CD8-positive, alpha-beta memory T cell (primary cell): ENCODE measurements around the gene TMEM256. TPM values are rescaled to one million over a fixed set of nuclear protein-coding genes. Genes with fewer than 3 reads are reported as not detected.
A peak's percentile ranks its signal among the peaks of the same experiment; 100 is the strongest.

Source experiments
- CTCF ChIA-PET: fragments of 350-600 bp; sonication (Branson Sonifier 250); formaldehyde crosslinking; loops from one replicate; lab custom pipeline; 2021; ENCODE audit warnings: antibody characterized with exemption; lab: Charles Lee
- POLR2A ChIA-PET: fragments of 350-600 bp; sonication (Branson Sonifier 250); formaldehyde crosslinking; loops from one replicate; lab custom pipeline; 2021; ENCODE audit warnings: antibody characterized with exemption; lab: Charles Lee
- DNase-seq, 5 donors: peaks; one replicate each; pipeline versions ENCODE4 v3.0.0 to v3.0.0-alpha.2; 2020 to 2022; ENCODE audit warnings: mixed read lengths in 1 of 5
- H3K27ac ChIP-seq: one replicate; pipeline ENCODE4 v1.7.0; 2013; ENCODE audit warnings: low read depth, mild to moderate bottlenecking, low read length, moderate library complexity
- H3K27me3 ChIP-seq: 2 replicates; pipeline ENCODE4 v1.7.0; 2013; ENCODE audit warnings: low read length, mild to moderate bottlenecking; ENCODE audit not compliant: insufficient read depth, poor library complexity, severe bottlenecking
- H3K36me3 ChIP-seq: 2 replicates; pipeline ENCODE4 v1.7.0; 2013; ENCODE audit warnings: mild to moderate bottlenecking, low read length, moderate library complexity; ENCODE audit not compliant: insufficient read depth
- H3K4me1 ChIP-seq: 2 replicates; pipeline ENCODE4 v1.7.0; 2013; ENCODE audit warnings: mild to moderate bottlenecking, low read length, moderate library complexity; ENCODE audit not compliant: insufficient read depth
- H3K4me3 ChIP-seq: 2 replicates; pipeline ENCODE4 v1.7.0; 2013; ENCODE audit warnings: mild to moderate bottlenecking, low read length
- H3K9me3 ChIP-seq: 2 replicates; pipeline ENCODE4 v1.7.0; 2013; ENCODE audit warnings: mild to moderate bottlenecking, low read length
- H3K27ac Mint-ChIP-seq, 8 donors: one replicate each; pipeline ENCODE4 v1.8.0; 2020 to 2021; ENCODE audit warnings: mixed read lengths in 8 of 8, mild to moderate bottlenecking in 6 of 8, inconsistent platforms in 3 of 8, moderate library complexity in 3 of 8
- H3K27me3 Mint-ChIP-seq, 2 donors: one replicate each; pipeline ENCODE4 v1.8.0; 2020 to 2021; ENCODE audit warnings: mixed read lengths in 2 of 2, mild to moderate bottlenecking in 1 of 2, moderate library complexity in 1 of 2
- H3K36me3 Mint-ChIP-seq, 3 donors: one replicate each; pipeline ENCODE4 v1.8.0; 2020 to 2021; ENCODE audit warnings: mixed read lengths in 3 of 3, inconsistent platforms in 1 of 3, mild to moderate bottlenecking in 1 of 3
- H3K4me1 Mint-ChIP-seq, 3 donors: one replicate each; pipeline ENCODE4 v1.8.0; 2020 to 2021; ENCODE audit warnings: mixed read lengths in 3 of 3, inconsistent platforms in 1 of 3, mild to moderate bottlenecking in 1 of 3
- H3K4me3 Mint-ChIP-seq, 7 donors: one replicate each; pipeline ENCODE4 v1.8.0; 2020 to 2021; ENCODE audit warnings: mixed read lengths in 7 of 7, mild to moderate bottlenecking in 6 of 7, moderate library complexity in 4 of 7, inconsistent platforms in 2 of 7
- H3K9me3 Mint-ChIP-seq, 5 donors: one replicate each; pipeline ENCODE4 v1.8.0; 2020 to 2022; ENCODE audit warnings: mixed read lengths in 5 of 5, mild to moderate bottlenecking in 3 of 5, moderate library complexity in 2 of 5, inconsistent platforms in 1 of 5
- polyA plus RNA-seq: library from polyadenylated mRNA; unstranded; fragments of 300-500 nt; fragmentation: Illumina TruSeq; gene quantifications from one replicate; pipeline ENCODE4 v1.2.3, GENCODE V29; 2021
- total RNA-seq, 2 experiments: library from RNA; stranded (reverse); gene quantifications; one replicate each; pipeline ENCODE4 v1.2.3, GENCODE V29; 2021

The TMEM256 gene
- total and polyA plus RNA-seq, 3 experiments from 2014 or later = 45.4 to 62.4 (median 51.4) TPM

DNA sequence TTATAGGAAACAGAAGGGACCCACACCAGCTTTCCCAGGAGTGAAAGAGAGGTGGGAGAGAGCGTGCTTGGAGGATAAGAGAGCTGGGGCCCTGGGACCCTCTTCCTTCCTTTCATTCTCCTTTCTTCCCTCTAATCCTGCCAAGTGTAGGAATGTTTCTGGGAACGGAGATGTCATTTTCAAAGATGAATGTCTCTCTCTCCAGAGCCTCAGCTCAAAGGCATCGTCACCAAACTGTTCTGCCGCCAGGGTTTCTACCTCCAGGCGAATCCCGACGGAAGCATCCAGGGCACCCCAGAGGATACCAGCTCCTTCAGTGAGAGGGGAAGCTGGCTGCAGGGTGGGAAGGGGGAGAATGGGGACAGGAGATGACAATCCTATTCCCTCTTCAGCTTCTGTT lies 37.4 kb upstream of the TMEM256 start:
- H3K4me3 Mint-ChIP-seq = no peak overlapping the region
- CTCF ChIA-PET = interaction anchor here (0.8 to 1.6 kb wide), 6 partner anchors 38 to 119 kb away, joined by 3 to 5 read pairs (median 3); partner anchors contain the start of gene ZBTB4
- Histone ChIP-seq H3K36me3 (no peaks in the 10 kb centered on the region), H3K4me1 (peaks cover 58% of the 10 kb centered on the region), H3K4me3 (no peak overlapping the region), H3K9me3 (no peaks in the 10 kb centered on the region), H3K27ac (no peak overlapping the region), H3K27me3 (peaks cover 56% of the 10 kb centered on the region)
- POLR2A ChIA-PET = interaction anchor here (0.5 to 2.2 kb wide), 3 partner anchors 10 to 47 kb away, joined by 4 to 11 read pairs (median 6); partner anchors contain the start of gene ZBTB4
- peaks cover 35 to 60% (median 52%) of the 10 kb centered on the region in 3 donors for H3K4me1 Mint-ChIP-seq
- H3K9me3 Mint-ChIP-seq = no peaks in the 10 kb centered on the region
- peaks cover 48 to 64% of the 10 kb centered on the region in 2 donors for H3K27me3 Mint-ChIP-seq
- no peak overlapping the region for H3K27ac Mint-ChIP-seq
- H3K36me3 Mint-ChIP-seq = peaks cover 4 to 12% (median 6%) of the 10 kb centered on the region in 3 donors
- DNase-seq = no peak

DNA sequence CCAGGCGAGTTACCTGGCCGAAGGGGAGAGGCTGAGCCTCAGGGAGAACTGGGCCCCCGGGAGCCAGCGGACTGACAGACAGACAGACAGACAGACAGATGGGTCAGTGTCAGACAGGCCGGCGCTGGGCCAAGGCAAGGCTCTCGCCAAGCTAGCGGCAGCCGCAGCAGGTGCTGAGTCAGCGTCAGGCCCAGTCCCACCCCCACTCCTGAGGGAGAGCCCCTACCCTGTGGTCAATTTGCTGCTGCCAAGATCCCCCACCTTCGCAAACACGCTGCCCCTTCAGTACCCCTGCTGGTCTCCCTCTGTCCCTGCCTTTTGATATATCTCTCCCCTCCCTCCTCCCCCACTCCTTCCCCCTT lies 36.9 kb upstream of the TMEM256 start:
- H3K4me1 Mint-ChIP-seq = peaks cover 36 to 61% (median 51%) of the 10 kb centered on the region in 3 donors
- H3K9me3 ChIP-seq = no peaks in the 10 kb centered on the region
- ChIA-PET POLR2A (interaction anchor here (0.5 to 2.2 kb wide), 6 partner anchors 9 to 57 kb away, joined by 3 to 11 read pairs (median 4); partner anchors contain the start of gene ZBTB4), CTCF (interaction anchor here (0.8 to 1.6 kb wide), 6 partner anchors 38 to 120 kb away, joined by 3 to 5 read pairs (median 3); partner anchors contain the start of gene ZBTB4)
- H3K36me3 ChIP-seq = no peaks in the 10 kb centered on the region
- peaks cover 45 to 60% of the 10 kb centered on the region in 2 donors for H3K27me3 Mint-ChIP-seq
- H3K27ac ChIP-seq = no peak overlapping the region
- no peaks in the 10 kb centered on the region for H3K9me3 Mint-ChIP-seq
- peak overlapping the region in 4 of 7 donors; percentile 52 to 78 (median 75) for H3K4me3 Mint-ChIP-seq
- H3K27ac Mint-ChIP-seq = no peak overlapping the region
- H3K27me3 ChIP-seq = peaks cover 53% of the 10 kb centered on the region
- no peak overlapping the region for H3K4me3 ChIP-seq
- peaks cover 4 to 9% (median 6%) of the 10 kb centered on the region in 3 donors for H3K36me3 Mint-ChIP-seq
- DNase-seq = no peak
- H3K4me1 ChIP-seq = peaks cover 59% of the 10 kb centered on the region

DNA sequence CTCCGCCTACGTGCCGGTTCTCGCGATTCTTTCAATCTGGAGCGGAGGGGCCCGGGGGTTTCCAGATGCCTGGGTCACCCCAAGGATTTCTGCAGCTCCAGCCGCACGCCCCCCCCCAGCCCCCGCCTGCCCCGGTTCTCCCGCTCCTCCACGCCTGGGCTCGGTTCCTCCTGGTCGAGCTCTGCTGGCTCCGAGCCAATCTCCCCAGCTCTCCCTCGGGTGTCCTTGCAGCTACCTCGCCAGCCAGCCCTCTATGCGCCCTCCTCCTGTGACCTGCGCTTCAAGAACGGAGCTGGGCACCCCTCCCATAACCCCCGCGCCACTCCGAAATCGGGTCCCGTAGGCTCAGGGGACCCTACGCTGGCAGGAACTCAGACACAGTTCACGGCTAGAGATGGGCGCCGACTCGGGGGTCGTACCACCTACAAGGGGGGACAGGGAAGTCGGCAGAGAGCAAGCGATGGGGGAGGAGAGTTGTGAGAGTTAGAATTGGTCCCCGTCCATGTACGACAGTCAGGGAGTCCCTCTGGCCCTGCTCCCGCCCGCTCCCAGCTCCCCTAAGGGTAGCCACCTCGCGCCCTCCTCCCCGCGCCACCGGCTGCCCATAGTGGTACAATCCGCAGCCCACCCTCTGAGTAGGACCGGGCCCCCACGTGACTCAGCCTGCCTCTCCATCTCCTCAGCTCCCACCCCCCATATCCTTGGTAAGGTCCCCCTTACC lies 36.4 kb upstream of the TMEM256 start:
- H3K9me3 ChIP-seq = no peaks in the 10 kb centered on the region
- Mint-ChIP-seq H3K36me3 (peaks cover 4 to 9% (median 7%) of the 10 kb centered on the region in 3 donors), H3K9me3 (no peaks in the 10 kb centered on the region), H3K27ac (peak overlapping the region in 3 of 8 donors; percentile 33 to 54 (median 39)), H3K27me3 (peaks cover 41 to 54% of the 10 kb centered on the region in 2 donors), H3K4me3 (peak overlapping the region; percentile 52 to 81 (median 73)), H3K4me1 (peaks cover 34 to 58% (median 48%) of the 10 kb centered on the region in 3 donors)
- peaks cover 54% of the 10 kb centered on the region for H3K4me1 ChIP-seq
- H3K27me3 ChIP-seq = peaks cover 48% of the 10 kb centered on the region
- DNase-seq = peak in 4 of 5 donors; percentile 11 to 61 (median 32)
- ChIA-PET POLR2A (interaction anchor here (1.1 to 2.2 kb wide), 5 partner anchors 15 to 120 kb away, joined by 3 to 11 read pairs (median 3); partner anchors contain the start of gene ZBTB4), CTCF (interaction anchor here (1.0 to 1.6 kb wide), 4 partner anchors 39 to 120 kb away, joined by 3 to 5 read pairs (median 3); partner anchors contain the start of gene ZBTB4)
- no peaks in the 10 kb centered on the region for H3K36me3 ChIP-seq
- peak overlapping the region; percentile 41 for H3K4me3 ChIP-seq
- no peak overlapping the region for H3K27ac ChIP-seq

DNA sequence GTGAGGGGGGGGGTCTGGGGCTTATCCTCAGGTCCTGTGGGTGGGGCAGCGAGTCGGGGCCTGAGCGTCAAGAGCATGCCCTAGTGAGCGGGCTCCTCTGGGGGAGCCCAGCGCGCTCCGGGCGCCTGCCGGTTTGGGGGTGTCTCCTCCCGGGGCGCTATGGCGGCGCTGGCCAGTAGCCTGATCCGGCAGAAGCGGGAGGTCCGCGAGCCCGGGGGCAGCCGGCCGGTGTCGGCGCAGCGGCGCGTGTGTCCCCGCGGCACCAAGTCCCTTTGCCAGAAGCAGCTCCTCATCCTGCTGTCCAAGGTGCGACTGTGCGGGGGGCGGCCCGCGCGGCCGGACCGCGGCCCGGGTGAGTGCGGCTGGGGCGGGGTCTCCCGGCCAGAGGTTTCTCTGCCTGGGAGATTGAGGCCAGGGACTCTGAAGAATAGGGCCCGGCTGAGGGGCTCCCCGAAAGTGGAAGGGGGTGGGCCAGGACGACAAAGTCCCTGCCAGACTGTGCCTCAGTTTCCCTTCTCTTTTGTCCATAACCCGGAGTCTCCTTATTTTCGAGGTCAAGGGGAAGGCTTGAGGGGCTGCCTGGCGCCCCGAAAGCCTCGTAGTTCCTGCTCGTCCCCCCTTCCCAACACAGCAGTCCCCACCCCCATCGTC lies 35.7 kb upstream of the TMEM256 start, which contains the start of gene FGF11:
Gene FGF11 (plus strand): TSS at position 51 of the 651 bp plus-strand sequence. CDS start 109 bp downstream, at position 160.
- Mint-ChIP-seq H3K27ac (peak within 1 kb of the TSS; percentile 39 to 71 (median 56)), H3K27me3 (peaks cover 41 to 49% of the 10 kb centered on the region in 2 donors), H3K9me3 (no peaks in the 10 kb centered on the region), H3K4me3 (peak within 1 kb of the TSS; percentile 52 to 81 (median 73)), H3K36me3 (peaks cover 4 to 10% (median 7%) of the 10 kb centered on the region in 3 donors), H3K4me1 (peaks cover 33 to 56% (median 47%) of the 10 kb centered on the region in 3 donors)
- Histone ChIP-seq H3K27me3 (peaks cover 43% of the 10 kb centered on the region), H3K36me3 (no peaks in the 10 kb centered on the region), H3K9me3 (no peaks in the 10 kb centered on the region), H3K4me1 (peaks cover 50% of the 10 kb centered on the region), H3K27ac (no peak within 1 kb of the TSS), H3K4me3 (peak within 1 kb of the TSS; percentile 41)
- no peak for DNase-seq
- POLR2A ChIA-PET = interaction anchor here (1.1 to 2.2 kb wide), 5 partner anchors 15 to 121 kb away, joined by 3 to 11 read pairs (median 3); partner anchors contain the start of gene ZBTB4
- CTCF ChIA-PET = interaction anchor here (1.0 to 5.1 kb wide), 3 partner anchors 40 to 84 kb away, joined by 3 to 78 read pairs (median 3); partner anchors contain the start of genes TMEM95 and ZBTB4

DNA sequence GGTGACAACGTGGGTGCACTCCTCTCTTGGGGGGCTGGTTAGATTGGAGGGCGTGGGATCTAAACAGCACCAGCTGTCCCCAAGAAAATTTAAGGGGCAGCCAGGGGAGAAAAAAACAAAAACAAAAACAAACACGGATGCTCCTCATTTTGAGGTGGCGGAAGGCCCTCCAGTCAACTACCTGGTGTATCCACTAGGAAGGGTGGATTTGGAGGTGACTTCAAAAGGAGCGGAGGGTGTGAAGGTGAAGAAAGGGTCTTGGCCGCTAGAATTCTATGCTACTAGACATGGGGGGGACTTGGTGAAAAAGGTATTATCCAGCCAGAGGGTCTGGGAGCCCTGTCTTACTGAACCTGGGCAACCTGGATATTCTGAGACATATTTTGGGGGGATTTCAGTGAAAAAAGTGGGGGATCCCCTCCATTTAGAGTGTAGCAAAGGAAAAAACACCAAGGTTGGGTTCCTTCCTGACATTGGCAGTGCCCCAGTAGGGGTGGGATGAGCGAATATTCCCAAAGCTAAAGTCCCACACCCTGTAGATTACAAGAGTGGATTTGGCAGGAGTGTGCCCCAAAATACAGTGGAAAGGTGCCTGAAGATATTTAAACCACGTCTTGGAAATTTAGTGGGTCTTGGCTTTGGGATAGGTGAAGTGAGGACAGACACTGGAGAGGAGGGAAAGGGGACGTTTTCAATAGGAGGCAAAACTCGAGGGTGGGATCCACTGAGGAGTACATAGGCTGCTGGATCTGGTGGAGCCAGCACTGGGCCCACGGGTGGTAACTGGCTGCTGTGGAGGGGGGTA lies 35.0 kb upstream of the TMEM256 start:
- H3K27ac Mint-ChIP-seq = peak overlapping the region; percentile 4 to 71 (median 56)
- peaks cover 4 to 10% (median 7%) of the 10 kb centered on the region in 3 donors for H3K36me3 Mint-ChIP-seq
- Histone ChIP-seq H3K27me3 (peaks cover 36% of the 10 kb centered on the region), H3K4me3 (peak overlapping the region; percentile 24), H3K4me1 (peaks cover 50% of the 10 kb centered on the region), H3K36me3 (no peaks in the 10 kb centered on the region), H3K27ac (no peak overlapping the region), H3K9me3 (no peaks in the 10 kb centered on the region)
- peak overlapping the region; percentile 8 to 81 (median 61) for H3K4me3 Mint-ChIP-seq
- H3K4me1 Mint-ChIP-seq = peaks cover 33 to 56% (median 46%) of the 10 kb centered on the region in 3 donors
- no peaks in the 10 kb centered on the region for H3K9me3 Mint-ChIP-seq
- peaks cover 36 to 42% of the 10 kb centered on the region in 2 donors for H3K27me3 Mint-ChIP-seq
- no peak for DNase-seq
- ChIA-PET POLR2A (interaction anchor here (0.9 to 4.5 kb wide), 5 partner anchors 15 to 122 kb away, joined by 3 to 48 read pairs (median 6); partner anchors contain the start of genes POLR2A and ZBTB4), CTCF (interaction anchor here (0.9 to 5.1 kb wide), 6 partner anchors 16 to 83 kb away, joined by 3 to 78 read pairs (median 26); partner anchors contain the start of genes POLR2A, TMEM95 and ZBTB4)

DNA sequence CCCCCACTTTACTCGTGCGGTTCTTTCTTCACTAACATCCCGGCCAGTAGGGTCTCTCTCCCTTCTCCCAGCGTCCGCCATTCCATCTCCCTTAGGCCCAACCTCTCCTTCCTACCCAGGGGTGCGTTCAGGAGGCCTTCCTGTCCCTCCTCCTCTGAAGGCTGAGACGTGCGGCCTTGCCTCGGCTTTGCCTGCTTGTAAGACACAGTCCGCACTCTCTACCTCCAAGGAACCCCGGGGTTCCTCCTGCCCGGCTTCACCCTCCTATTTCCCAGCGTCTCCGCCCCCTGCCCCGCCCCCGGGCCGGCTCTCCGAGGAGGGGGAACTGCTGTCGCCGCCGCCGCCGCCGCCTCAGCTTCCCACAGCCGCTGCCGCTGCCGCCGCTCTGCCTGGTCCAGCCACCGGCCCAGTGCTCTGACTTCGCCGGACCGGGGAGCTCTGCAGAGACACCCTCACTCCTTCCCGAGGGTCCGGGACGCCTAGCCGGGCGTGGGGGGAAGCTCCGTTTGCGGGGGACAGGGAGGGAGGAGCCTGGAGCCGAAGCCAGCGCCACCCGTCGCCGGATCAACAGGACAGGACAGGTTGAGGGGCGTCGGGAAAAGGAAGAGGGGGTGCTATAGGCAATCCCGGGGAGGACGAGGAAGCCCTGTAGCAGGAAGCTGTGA lies 34.2 kb upstream of the TMEM256 start:
- Histone ChIP-seq H3K27me3 (peaks cover 34% of the 10 kb centered on the region), H3K4me3 (peak overlapping the region; percentile 24), H3K27ac (no peak overlapping the region), H3K36me3 (no peaks in the 10 kb centered on the region), H3K9me3 (no peaks in the 10 kb centered on the region), H3K4me1 (peaks cover 50% of the 10 kb centered on the region)
- ChIA-PET CTCF (interaction anchor here (0.9 to 5.1 kb wide), 7 partner anchors 11 to 157 kb away, joined by 4 to 78 read pairs (median 10); partner anchors contain the start of genes POLR2A, SLC2A4 and TMEM95), POLR2A (interaction anchor here (0.9 to 4.5 kb wide), 4 partner anchors 16 to 47 kb away, joined by 4 to 48 read pairs (median 18); partner anchors contain the start of genes POLR2A, SLC35G6 and ZBTB4)
- peak overlapping the region; percentile 61 to 86 (median 67) for H3K4me3 Mint-ChIP-seq
- peaks cover 35 to 38% of the 10 kb centered on the region in 2 donors for H3K27me3 Mint-ChIP-seq
- no peaks in the 10 kb centered on the region for H3K9me3 Mint-ChIP-seq
- H3K36me3 Mint-ChIP-seq = peaks cover 4 to 10% (median 7%) of the 10 kb centered on the region in 3 donors
- DNase-seq = peak in 4 of 5 donors; percentile 21 to 61 (median 42)
- H3K27ac Mint-ChIP-seq = peak overlapping the region in 7 of 8 donors; percentile 17 to 87 (median 40)
- H3K4me1 Mint-ChIP-seq = peaks cover 33 to 56% (median 46%) of the 10 kb centered on the region in 3 donors
